Upper lobe of left lung (tissue), 4 donors: ENCODE results near the gene DCBLD1.

ENCODE experiments used
- EP300 ChIP-seq, 4 donors: sonication (generic); formaldehyde crosslinking; IDR thresholded peaks; one replicate each; pipeline ENCODE4 v1.5.1; 2017; ENCODE audit warnings: antibody characterized with exemption in 4 of 4, control low read depth in 2 of 4
- POLR2A ChIP-seq, 4 donors: fragments of 450-650 bp; IDR thresholded peaks; one replicate each; pipeline ENCODE4 v1.5.1; 2016 to 2017; ENCODE audit warnings: antibody characterized with exemption in 4 of 4, mild to moderate bottlenecking in 2 of 4
- POLR2AphosphoS5 ChIP-seq, 2 donors: sonication (generic); formaldehyde crosslinking; IDR thresholded peaks; one replicate each; pipeline ENCODE4 v1.5.1; 2017; ENCODE audit warnings: antibody characterized with exemption in 2 of 2
- TF ChIP-seq, protein P1 (sequence below), 6 experiments: fragments of 450-650 bp in 4 of 6; fragments of 200-600 bp in 2 of 6; sonication (generic) in 2 of 6; IDR thresholded peaks; one replicate each; pipeline ENCODE4 v1.5.1; 2016 to 2019; ENCODE audit warnings: antibody characterized with exemption in 6 of 6

DNA sequence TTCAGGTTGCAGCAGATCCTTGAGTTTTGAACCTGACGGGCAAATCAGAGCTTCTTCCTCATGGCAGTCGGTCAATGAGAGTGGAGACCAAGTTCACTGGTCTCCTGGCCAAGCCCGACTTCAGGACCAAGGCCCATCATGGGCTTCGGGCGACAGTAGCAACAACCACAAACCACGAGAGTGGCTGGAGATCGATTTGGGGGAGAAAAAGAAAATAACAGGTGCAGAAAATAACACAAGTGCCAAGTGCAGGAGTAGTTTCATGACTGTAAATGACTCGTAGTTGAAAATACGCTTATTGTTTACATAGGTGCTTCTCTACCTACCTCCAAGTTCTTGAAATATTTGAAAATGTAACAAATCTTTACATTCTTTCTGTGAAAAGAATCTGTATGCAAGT lies 56.1 kb downstream of the DCBLD1 start:
- TF ChIP-seq, protein P1, sequence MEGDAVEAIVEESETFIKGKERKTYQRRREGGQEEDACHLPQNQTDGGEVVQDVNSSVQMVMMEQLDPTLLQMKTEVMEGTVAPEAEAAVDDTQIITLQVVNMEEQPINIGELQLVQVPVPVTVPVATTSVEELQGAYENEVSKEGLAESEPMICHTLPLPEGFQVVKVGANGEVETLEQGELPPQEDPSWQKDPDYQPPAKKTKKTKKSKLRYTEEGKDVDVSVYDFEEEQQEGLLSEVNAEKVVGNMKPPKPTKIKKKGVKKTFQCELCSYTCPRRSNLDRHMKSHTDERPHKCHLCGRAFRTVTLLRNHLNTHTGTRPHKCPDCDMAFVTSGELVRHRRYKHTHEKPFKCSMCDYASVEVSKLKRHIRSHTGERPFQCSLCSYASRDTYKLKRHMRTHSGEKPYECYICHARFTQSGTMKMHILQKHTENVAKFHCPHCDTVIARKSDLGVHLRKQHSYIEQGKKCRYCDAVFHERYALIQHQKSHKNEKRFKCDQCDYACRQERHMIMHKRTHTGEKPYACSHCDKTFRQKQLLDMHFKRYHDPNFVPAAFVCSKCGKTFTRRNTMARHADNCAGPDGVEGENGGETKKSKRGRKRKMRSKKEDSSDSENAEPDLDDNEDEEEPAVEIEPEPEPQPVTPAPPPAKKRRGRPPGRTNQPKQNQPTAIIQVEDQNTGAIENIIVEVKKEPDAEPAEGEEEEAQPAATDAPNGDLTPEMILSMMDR (IDR thresholded peaks at IDR 0.05): no peak
- TF ChIP-seq POLR2AphosphoS5 (IDR thresholded peaks at IDR 0.05): no peak
- TF ChIP-seq POLR2A (IDR thresholded peaks at IDR 0.05): no peak
- TF ChIP-seq EP300 (IDR thresholded peaks at IDR 0.05): no peak
